A673 (cell line): ENCODE measurements around the gene NKD2. TPM values are rescaled to one million over a fixed set of nuclear protein-coding genes. Genes with fewer than 3 reads are reported as not detected.

Source experiments
- BruUV-seq: library from RNA; stranded (reverse); fragments of 400-500 nt; replicated peaks from 2 replicates; lab custom pipeline; 2021; lab: Mats Ljungman, UMichigan
- CTCF ChIA-PET: fragments of 300-600 bp; sonication (Branson Sonifier 250); formaldehyde crosslinking; loops from one replicate; lab custom pipeline; 2022; ENCODE audit warnings: antibody characterized with exemption; lab: Charles Lee
- POLR2A ChIA-PET: fragments of 300-600 bp; sonication (Branson Sonifier 250); formaldehyde crosslinking; loops from one replicate; lab custom pipeline; 2022; ENCODE audit warnings: antibody characterized with exemption; ENCODE audit not compliant: low non-redundant PET; lab: Charles Lee
- DNase-seq: peaks from one replicate; pipeline ENCODE4 v3.0.0-alpha.2; 2015; ENCODE audit warnings: low spot score
- H3K27ac ChIP-seq: fragments of 200-600 bp; sonication (generic); 2 replicates; pipeline ENCODE4 v1.5.1; 2016; ENCODE audit warnings: mixed run types, low read depth, mild to moderate bottlenecking, mixed read lengths, antibody characterized with exemption, low read length; ENCODE audit not compliant: poor library complexity, severe bottlenecking
- H3K27me3 ChIP-seq: fragments of 200-600 bp; sonication (generic); replicated peaks from 2 replicates; pipeline ENCODE4 v1.6.1; 2017; ENCODE audit warnings: mixed run types, low read depth, mild to moderate bottlenecking, mixed read lengths, antibody characterized with exemption, low read length; ENCODE audit not compliant: insufficient read depth, poor library complexity
- H3K36me3 ChIP-seq: fragments of 200-600 bp; sonication (generic); 2 replicates; pipeline ENCODE4 v1.6.1; 2016; ENCODE audit warnings: mixed run types, mild to moderate bottlenecking, mixed read lengths, antibody characterized with exemption, low read length; ENCODE audit not compliant: insufficient read depth, poor library complexity, severe bottlenecking
- H3K4me1 ChIP-seq: fragments of 200-600 bp; sonication (generic); 2 replicates; pipeline ENCODE4 v1.6.1; 2017; ENCODE audit warnings: mixed run types, mild to moderate bottlenecking, mixed read lengths, antibody characterized with exemption, low read length; ENCODE audit not compliant: insufficient read depth, poor library complexity, severe bottlenecking
- H3K4me3 ChIP-seq: fragments of 200-600 bp; sonication (generic); 2 replicates; pipeline ENCODE4 v1.5.1; 2016; ENCODE audit warnings: low read depth, mixed run types, mild to moderate bottlenecking, mixed read lengths, low read length; ENCODE audit not compliant: poor library complexity, severe bottlenecking
- H3K9me3 ChIP-seq: fragments of 200-600 bp; sonication (generic); 2 replicates; pipeline ENCODE4 v1.6.1; 2016; ENCODE audit warnings: mixed run types, low read depth, mild to moderate bottlenecking, mixed read lengths, antibody characterized with exemption, low read length; ENCODE audit not compliant: poor library complexity, severe bottlenecking
- CTCF ChIP-seq: fragments of 300-800, 200-600 bp; sonication (generic); conservative IDR thresholded peaks from 2 replicates; pipeline ENCODE4 v1.5.1; 2017; ENCODE audit warnings: low read depth, mild to moderate bottlenecking, antibody characterized with exemption, low read length, moderate library complexity, mixed read lengths
- EZH2 ChIP-seq: fragments of 200-600 bp; sonication (generic); IDR thresholded peaks from 2 replicates; pipeline ENCODE4 v1.6.1; 2017; ENCODE audit warnings: borderline replicate concordance, low read depth, mild to moderate bottlenecking, mixed read lengths, antibody characterized with exemption, low read length; ENCODE audit not compliant: poor library complexity, severe bottlenecking
- intact Hi-C: fragments of 100-400 bp; cut with micrococcal nuclease; formaldehyde crosslinking; loops from one replicate; pipeline ENCODE4 v1.10.0; 2022; ENCODE audit not compliant: unreplicated experiment
- total RNA-seq: library from RNA; stranded (reverse); gene quantifications from 2 replicates; pipeline ENCODE4 v1.2.3, GENCODE V29; 2021

NKD2 gene
- total RNA-seq, 1 experiment from 2014 or later, result 23.5 TPM

- Histone ChIP-seq H3K27ac (no peak overlapping the region), H3K27me3 (no peaks in the 10 kb centered on the region)
- intact Hi-C loops, result no loop called here
Observed at GRCh38 chr5:962801-963200, 45.8 kb upstream of the NKD2 start.

GRCh38 chr5:963310-963672, 45.3 kb upstream of the NKD2 start:
- no peak for DNase-seq
- Histone ChIP-seq H3K27me3 (no peaks in the 10 kb centered on the region), H3K9me3 (no peaks in the 10 kb centered on the region), H3K4me3 (no peak overlapping the region), H3K36me3 (no peaks in the 10 kb centered on the region), H3K4me1 (peaks cover 8% of the 10 kb centered on the region), H3K27ac (no peak overlapping the region)
- POLR2A ChIA-PET, result no interaction called here
- intact Hi-C loops, result no loop called here
- no TSS peak for BruUV-seq
- CTCF ChIA-PET, result no interaction called here
- no peak for TF ChIP-seq CTCF
- TF ChIP-seq EZH2, result no peak

More at GRCh38 chr5:962801-963200, 45.8 kb upstream of the NKD2 start:
- ChIA-PET POLR2A (no interaction called here), CTCF (no interaction called here)
- BruUV-seq, result no TSS peak
- peaks cover 3% of the 10 kb centered on the region for H3K4me1 ChIP-seq
- DNase-seq, result no peak
- H3K36me3 ChIP-seq, result no peaks in the 10 kb centered on the region
- no peaks in the 10 kb centered on the region for H3K9me3 ChIP-seq
- H3K4me3 ChIP-seq, result no peak overlapping the region
- TF ChIP-seq EZH2, result no peak
- no peak for TF ChIP-seq CTCF

DNA sequence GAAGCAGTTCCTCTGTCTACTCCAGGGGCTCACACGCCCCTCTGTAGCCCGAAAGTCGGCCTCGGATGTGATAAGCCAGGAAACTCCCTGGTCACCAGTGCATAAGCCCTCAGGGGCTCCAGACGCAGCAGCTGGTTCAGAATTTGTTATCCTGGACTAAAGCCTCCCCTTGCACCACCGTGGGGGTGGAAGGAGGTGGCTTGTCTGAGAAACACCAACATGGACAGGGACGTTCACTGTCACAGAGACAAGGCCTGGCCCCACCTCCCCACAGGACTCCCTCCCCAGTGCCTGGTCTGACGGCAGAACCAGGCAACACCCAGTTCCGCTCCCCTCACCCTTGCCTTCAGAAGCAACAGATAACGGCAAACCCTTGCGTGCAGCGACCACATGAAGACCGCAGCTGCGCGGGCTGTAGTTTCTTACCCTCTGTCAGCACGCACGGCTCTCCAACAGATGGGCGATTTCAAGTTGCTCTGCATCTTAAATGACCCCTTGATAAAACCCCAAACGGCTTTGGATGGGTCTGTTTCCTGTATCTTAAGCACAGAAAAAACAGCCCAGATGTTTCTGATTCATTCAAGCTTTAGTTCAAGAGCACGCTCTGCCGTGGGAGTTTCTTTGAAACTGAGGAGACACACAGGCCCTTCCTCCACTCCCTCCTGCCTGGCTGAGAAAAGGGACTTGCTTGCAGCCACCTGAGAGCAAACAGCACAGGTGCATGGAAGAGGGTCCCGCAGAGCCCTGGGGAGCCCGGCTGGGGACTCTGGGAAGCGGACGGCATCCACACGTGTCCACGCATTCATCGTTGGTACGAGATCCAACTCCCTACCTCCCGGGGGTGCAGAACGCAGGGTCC, 44.7 kb upstream of the NKD2 start:
- H3K4me1 ChIP-seq, result peaks cover 14% of the 10 kb centered on the region
- intact Hi-C loops, result no loop called here
- H3K9me3 ChIP-seq, result no peaks in the 10 kb centered on the region
- ChIA-PET CTCF (no interaction called here), POLR2A (no interaction called here)
- no peak for DNase-seq
- H3K36me3 ChIP-seq, result no peaks in the 10 kb centered on the region
- TF ChIP-seq EZH2, result no peak
- no peak for TF ChIP-seq CTCF
- H3K27me3 ChIP-seq, result no peaks in the 10 kb centered on the region
- H3K27ac ChIP-seq, result no peak overlapping the region
- no TSS peak for BruUV-seq
- H3K4me3 ChIP-seq, result no peak overlapping the region
